ENCODE data around the gene WWC2.

The WWC2 gene

DNA sequence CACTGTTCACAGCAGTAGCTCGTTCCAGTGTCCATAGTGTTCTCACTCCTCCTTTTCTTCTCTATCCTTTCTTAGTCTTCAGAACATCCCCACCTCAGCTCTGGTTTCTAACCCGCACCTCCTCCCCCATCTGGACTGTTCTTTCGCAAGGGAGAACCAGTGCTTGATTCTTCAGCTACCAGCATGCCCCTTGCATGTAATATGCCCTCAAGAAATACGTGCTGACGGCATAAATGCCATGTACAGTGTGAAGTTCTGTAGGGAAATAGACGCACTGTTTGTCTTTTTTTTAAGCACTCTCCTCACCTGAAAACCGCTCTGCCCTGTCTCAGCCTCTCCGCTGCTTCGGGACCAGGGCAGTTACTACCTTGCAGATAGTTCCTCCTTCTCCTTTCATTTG lies 215.7 kb downstream of the WWC2 start:
- Histone ChIP-seq H3K4me2 (ENCODE audit: low read length) (no peak overlapping the region), H3K27me3 (ENCODE audit: control insufficient read depth, low read length) (0 out of 2 replicates have a peak, but pooled peaks cover 3% of the 10 kb centered on the region), H3K79me2 (ENCODE audit: control insufficient read depth, low read length) (no peaks in the 10 kb centered on the region), H3K36me3 (ENCODE audit: control insufficient read depth, low read length) (no peaks in the 10 kb centered on the region), H3K9me2 (replicated peaks; ENCODE audit: control insufficient read depth, low read length) (no peaks in the 10 kb centered on the region), H3F3A (ENCODE audit: control insufficient read depth, insufficient read depth) (no peaks in the 10 kb centered on the region), H4K20me1 (ENCODE audit: control insufficient read depth, insufficient read depth, low read depth, low read length) (no peaks in the 10 kb centered on the region), H3K4me3 (ENCODE audit: low read length) (no peak overlapping the region), H3K27ac (ENCODE audit: low read depth, low read length) (no peak overlapping the region), H3K4me1 (ENCODE audit: control insufficient read depth, low read length) (no peaks in the 10 kb centered on the region), H3K9me3 (ENCODE audit: control insufficient read depth, insufficient read depth, low read length) (no peaks in the 10 kb centered on the region)
- TF ChIP-seq, protein P1, sequence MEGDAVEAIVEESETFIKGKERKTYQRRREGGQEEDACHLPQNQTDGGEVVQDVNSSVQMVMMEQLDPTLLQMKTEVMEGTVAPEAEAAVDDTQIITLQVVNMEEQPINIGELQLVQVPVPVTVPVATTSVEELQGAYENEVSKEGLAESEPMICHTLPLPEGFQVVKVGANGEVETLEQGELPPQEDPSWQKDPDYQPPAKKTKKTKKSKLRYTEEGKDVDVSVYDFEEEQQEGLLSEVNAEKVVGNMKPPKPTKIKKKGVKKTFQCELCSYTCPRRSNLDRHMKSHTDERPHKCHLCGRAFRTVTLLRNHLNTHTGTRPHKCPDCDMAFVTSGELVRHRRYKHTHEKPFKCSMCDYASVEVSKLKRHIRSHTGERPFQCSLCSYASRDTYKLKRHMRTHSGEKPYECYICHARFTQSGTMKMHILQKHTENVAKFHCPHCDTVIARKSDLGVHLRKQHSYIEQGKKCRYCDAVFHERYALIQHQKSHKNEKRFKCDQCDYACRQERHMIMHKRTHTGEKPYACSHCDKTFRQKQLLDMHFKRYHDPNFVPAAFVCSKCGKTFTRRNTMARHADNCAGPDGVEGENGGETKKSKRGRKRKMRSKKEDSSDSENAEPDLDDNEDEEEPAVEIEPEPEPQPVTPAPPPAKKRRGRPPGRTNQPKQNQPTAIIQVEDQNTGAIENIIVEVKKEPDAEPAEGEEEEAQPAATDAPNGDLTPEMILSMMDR (IDR thresholded peaks at IDR 0.05; ENCODE audit: low read depth, low read length, poor library complexity, severe bottlenecking): no peak
- no peak for TF ChIP-seq EZH2phosphoT487 (IDR thresholded peaks at IDR 0.05; ENCODE audit: borderline replicate concordance, low read length)

DNA sequence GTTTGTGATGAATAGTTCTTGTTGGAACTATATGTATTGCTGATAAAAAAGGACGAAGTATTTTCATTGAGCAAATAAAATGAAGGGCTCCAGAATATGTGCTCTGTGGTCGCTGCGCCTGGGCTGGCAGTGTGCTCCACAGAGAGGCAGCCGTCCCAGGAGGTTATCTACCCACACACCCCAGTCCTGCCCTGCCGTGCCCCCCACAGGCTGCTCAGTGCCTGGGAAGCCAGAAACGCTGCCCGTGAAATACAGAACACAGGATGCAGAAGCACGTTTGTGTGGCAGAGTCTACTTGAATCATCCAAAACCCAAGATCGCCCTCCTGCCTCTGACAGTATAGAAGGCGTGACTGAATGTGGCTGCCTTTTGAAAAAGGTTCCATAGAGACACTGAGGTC lies 219.6 kb downstream of the WWC2 start:
- H3F3A ChIP-seq (ENCODE audit: control insufficient read depth, insufficient read depth): no peaks in the 10 kb centered on the region
- H3K27ac ChIP-seq (ENCODE audit: low read depth, low read length): no peak overlapping the region
- no peak overlapping the region for H3K4me2 ChIP-seq (ENCODE audit: low read length)
- H3K27me3 ChIP-seq (ENCODE audit: control insufficient read depth, low read length): 0 out of 2 replicates have a peak, but pooled peaks cover 3% of the 10 kb centered on the region
- H3K9me3 ChIP-seq (ENCODE audit: control insufficient read depth, insufficient read depth, low read length): no peaks in the 10 kb centered on the region
- no peaks in the 10 kb centered on the region for H3K79me2 ChIP-seq (ENCODE audit: control insufficient read depth, low read length)
- no peaks in the 10 kb centered on the region for H3K4me1 ChIP-seq (ENCODE audit: control insufficient read depth, low read length)
- no peaks in the 10 kb centered on the region for H3K36me3 ChIP-seq (ENCODE audit: control insufficient read depth, low read length)
- no peak for TF ChIP-seq EZH2phosphoT487 (IDR thresholded peaks at IDR 0.05; ENCODE audit: borderline replicate concordance, low read length)
- TF ChIP-seq, protein P1 (IDR thresholded peaks at IDR 0.05; ENCODE audit: low read depth, low read length, poor library complexity, severe bottlenecking): no peak
- no peaks in the 10 kb centered on the region for H3K9me2 ChIP-seq (replicated peaks; ENCODE audit: control insufficient read depth, low read length)
- no peak overlapping the region for H3K4me3 ChIP-seq (ENCODE audit: low read length)
- no peaks in the 10 kb centered on the region for H4K20me1 ChIP-seq (ENCODE audit: control insufficient read depth, insufficient read depth, low read depth, low read length)

DNA sequence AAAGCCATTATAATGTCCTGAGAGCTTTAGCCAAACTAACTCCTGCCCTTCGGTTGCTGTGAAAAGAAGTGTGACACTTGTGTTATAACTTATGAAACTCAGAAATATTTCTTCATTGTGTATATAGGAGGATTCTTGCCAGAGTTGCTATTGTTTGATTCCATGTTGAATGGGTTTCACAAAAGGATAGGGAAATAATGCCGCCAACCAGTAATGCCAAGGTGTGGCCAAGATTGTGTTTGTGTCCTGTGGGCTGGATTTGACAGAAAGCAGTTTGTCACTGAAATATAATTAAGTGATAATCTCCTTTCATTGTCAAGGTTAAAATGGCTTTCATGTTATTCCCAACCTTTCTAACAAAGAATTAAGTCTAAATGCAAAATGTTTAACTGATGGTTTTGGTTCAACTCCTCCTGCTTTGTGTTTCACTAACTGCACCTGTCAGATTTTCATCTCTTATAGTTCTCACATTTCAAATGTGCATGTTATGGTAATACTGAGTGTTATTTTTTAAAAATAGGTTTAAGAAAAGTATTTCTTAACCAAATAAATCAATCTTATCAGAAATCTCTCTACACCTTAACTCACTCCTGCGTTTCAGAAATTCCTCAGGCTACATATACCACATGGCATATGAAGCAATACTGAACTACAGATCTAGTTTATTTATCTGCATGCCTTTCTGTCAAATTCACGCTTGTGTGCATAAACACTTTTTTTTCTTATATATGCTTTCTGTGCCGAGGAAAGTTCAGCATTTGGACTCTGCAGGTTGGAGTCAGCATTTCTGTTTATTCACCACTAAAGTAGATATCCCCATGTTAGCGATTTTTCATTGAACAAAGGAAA lies 221.4 kb downstream of the WWC2 start, which contains the start of gene CLDN22:
Gene CLDN22, minus strand, starts transcription at position 66 of the 849 bp plus-strand sequence. Its CDS starts 58 bp downstream, at position 8.
- TF ChIP-seq EZH2phosphoT487 (IDR thresholded peaks at IDR 0.05; ENCODE audit: borderline replicate concordance, low read length): no peak
- TF ChIP-seq, protein P1 (IDR thresholded peaks at IDR 0.05; ENCODE audit: low read depth, low read length, poor library complexity, severe bottlenecking): no peak
- no peaks in the 10 kb centered on the region for H3K36me3 ChIP-seq (ENCODE audit: control insufficient read depth, low read length)
- no peaks in the 10 kb centered on the region for H3K4me1 ChIP-seq (ENCODE audit: control insufficient read depth, low read length)
- no peak within 1 kb of the TSS for H3K27ac ChIP-seq (ENCODE audit: low read depth, low read length)
- 0 out of 2 replicates have a peak, but pooled peaks cover 3% of the 10 kb centered on the region for H3K27me3 ChIP-seq (ENCODE audit: control insufficient read depth, low read length)
- H4K20me1 ChIP-seq (ENCODE audit: control insufficient read depth, insufficient read depth, low read depth, low read length): no peaks in the 10 kb centered on the region
- H3K9me3 ChIP-seq (ENCODE audit: control insufficient read depth, insufficient read depth, low read length): no peaks in the 10 kb centered on the region
- H3K79me2 ChIP-seq (ENCODE audit: control insufficient read depth, low read length): no peaks in the 10 kb centered on the region
- H3K4me3 ChIP-seq (ENCODE audit: low read length): no peak within 1 kb of the TSS
- H3K9me2 ChIP-seq (replicated peaks; ENCODE audit: control insufficient read depth, low read length): no peaks in the 10 kb centered on the region
- H3K4me2 ChIP-seq (ENCODE audit: low read length): no peak within 1 kb of the TSS
- H3F3A ChIP-seq (ENCODE audit: control insufficient read depth, insufficient read depth): no peaks in the 10 kb centered on the region

All from DOHH2 (cell line).